Natural killer cell (primary cell): ENCODE data around the gene TRHDE. TPM values are rescaled to one million over a fixed set of nuclear protein-coding genes. Genes with fewer than 3 reads are reported as not detected.

ENCODE experiments used
- ATAC-seq, 3 donors: fragments of 150-1000 bp in 2 of 3; fragments of 200-7000 bp in 1 of 3; cut with Tn5 transposase; 1 replicate in 1 of 3; 2 replicates in 2 of 3; pipeline ENCODE4 v1.10.0; 2021; ENCODE audit warnings: mild to moderate bottlenecking in 2 of 3, moderate library complexity in 2 of 3
- DNase-seq, 2 donors: peaks; one replicate each; pipeline versions ENCODE4 v3.0.0 to v3.0.0-alpha.2; 2013 to 2021; ENCODE audit warnings: mixed read lengths in 1 of 2
- H3K27ac ChIP-seq: one replicate; pipeline ENCODE4 v1.5.1; 2013; ENCODE audit warnings: mild to moderate bottlenecking, low read length
- H3K27me3 ChIP-seq: one replicate; pipeline ENCODE4 v1.6.1; 2013; ENCODE audit warnings: low read length; ENCODE audit not compliant: control insufficient read depth, insufficient read depth
- H3K36me3 ChIP-seq: one replicate; pipeline ENCODE4 v1.6.1; 2013; ENCODE audit warnings: low read length; ENCODE audit not compliant: control insufficient read depth, insufficient read depth
- H3K4me1 ChIP-seq: one replicate; pipeline ENCODE4 v1.6.1; 2013; ENCODE audit warnings: low read length; ENCODE audit not compliant: control insufficient read depth, insufficient read depth
- H3K4me3 ChIP-seq: one replicate; pipeline ENCODE4 v1.5.1; 2013; ENCODE audit warnings: low read length
- H3K9me3 ChIP-seq: one replicate; pipeline ENCODE4 v1.6.1; 2013; ENCODE audit warnings: low read length; ENCODE audit not compliant: control insufficient read depth, insufficient read depth
- H3K27ac Mint-ChIP-seq, 2 donors: one replicate each; pipeline ENCODE4 v1.8.0; 2022; ENCODE audit warnings: mild to moderate bottlenecking in 2 of 2, mixed read lengths in 2 of 2, moderate library complexity in 1 of 2
- H3K27me3 Mint-ChIP-seq, 2 donors: one replicate each; pipeline ENCODE4 v1.8.0; 2022; ENCODE audit warnings: low read depth in 2 of 2, mixed read lengths in 2 of 2
- H3K36me3 Mint-ChIP-seq: one replicate; pipeline ENCODE4 v1.8.0; 2022; ENCODE audit warnings: mixed read lengths
- H3K4me1 Mint-ChIP-seq, 2 donors: one replicate each; pipeline ENCODE4 v1.8.0; 2022; ENCODE audit warnings: mixed read lengths in 2 of 2
- H3K4me3 Mint-ChIP-seq: one replicate; pipeline ENCODE4 v1.8.0; 2022; ENCODE audit warnings: mild to moderate bottlenecking, moderate library complexity, mixed read lengths
- H3K9me3 Mint-ChIP-seq, 2 donors: one replicate each; pipeline ENCODE4 v1.8.0; 2022; ENCODE audit warnings: mixed read lengths in 2 of 2
- CTCF ChIP-seq: fragments of 200-600 bp; IDR thresholded peaks from one replicate; pipeline ENCODE4 v1.8.0; 2022; ENCODE audit warnings: antibody characterized with exemption
- WGBS: methylation state at CpG from one replicate; pipeline ENCODE4 v1.1.7; 2013; ENCODE audit warnings: missing lambda C conversion rate; ENCODE audit not compliant: insufficient coverage; 5-methylcytosine and 5-hydroxymethylcytosine counted together
- intact Hi-C: fragments of 100-400 bp; cut with micrococcal nuclease; formaldehyde crosslinking; loops from one replicate; pipeline ENCODE4 v1.14.2; 2022
- total RNA-seq, 4 donors: library from RNA; stranded (reverse); fragments of 120-200 nt in 1 of 4; gene quantifications; one replicate each; pipeline versions ENCODE4 v1.2.3 to v1.2.4, GENCODE V29; 2013 to 2022

The TRHDE gene
- total RNA-seq, 3 donors from 2014 or later (not counting 1 experiment from before 2014, with no cell fraction given), result 0.33 TPM; not detected in 2

- DNase-seq (no peak), ATAC-seq (no peak)
- TF ChIP-seq CTCF, result no peak
- H3K36me3 Mint-ChIP-seq, result no peaks in the 10 kb centered on the region
- no peak overlapping the region for H3K4me3 Mint-ChIP-seq
- H3K4me1 Mint-ChIP-seq, result no peaks in the 10 kb centered on the region
- 73% methylated on average over 1 of the region's 1 CpG for WGBS
- H3K9me3 Mint-ChIP-seq, result peaks cover 3 to 8% of the 10 kb centered on the region in 2 donors
- H3K36me3 ChIP-seq, result no peaks in the 10 kb centered on the region
- H3K4me1 ChIP-seq, result no peaks in the 10 kb centered on the region
- H3K27ac Mint-ChIP-seq, result no peak overlapping the region
- H3K4me3 ChIP-seq, result no peak overlapping the region
- H3K27me3 ChIP-seq, result no peaks in the 10 kb centered on the region
- intact Hi-C loops, result no loop called here
- no peaks in the 10 kb centered on the region for H3K9me3 ChIP-seq
- no peak overlapping the region for H3K27ac ChIP-seq
- H3K27me3 Mint-ChIP-seq, result no peaks in the 10 kb centered on the region
Measured at GRCh38 chr12:72610854-72611358, 338.7 kb downstream of the TRHDE start.

- Mint-ChIP-seq H3K36me3 (no peaks in the 10 kb centered on the region), H3K9me3 (peaks cover 3 to 8% of the 10 kb centered on the region in 2 donors), H3K4me3 (no peak overlapping the region), H3K27me3 (no peaks in the 10 kb centered on the region), H3K27ac (no peak overlapping the region), H3K4me1 (no peaks in the 10 kb centered on the region)
- Histone ChIP-seq H3K9me3 (no peaks in the 10 kb centered on the region), H3K4me1 (no peaks in the 10 kb centered on the region), H3K27ac (no peak overlapping the region), H3K4me3 (no peak overlapping the region), H3K36me3 (no peaks in the 10 kb centered on the region), H3K27me3 (no peaks in the 10 kb centered on the region)
- intact Hi-C loops, result no loop called here
- TF ChIP-seq CTCF, result no peak
- WGBS, result 85% methylated on average over 2 of the region's 2 CpGs
- DNase-seq, result no peak
- no peak for ATAC-seq
Measured at GRCh38 chr12:72612171-72612570, 340.0 kb downstream of the TRHDE start.

- H3K4me1 ChIP-seq, result no peaks in the 10 kb centered on the region
- no peak overlapping the region for H3K27ac Mint-ChIP-seq
- H3K9me3 Mint-ChIP-seq, result peaks cover 3 to 4% of the 10 kb centered on the region in 2 donors
- no CpG with 5 or more reads among the region's 6 CpGs for WGBS
- intact Hi-C loops, result no loop called here
- H3K36me3 ChIP-seq, result no peaks in the 10 kb centered on the region
- H3K4me1 Mint-ChIP-seq, result no peaks in the 10 kb centered on the region
- no peaks in the 10 kb centered on the region for H3K9me3 ChIP-seq
- H3K27me3 ChIP-seq, result no peaks in the 10 kb centered on the region
- no peak for DNase-seq
- ATAC-seq, result no peak
- no peaks in the 10 kb centered on the region for H3K27me3 Mint-ChIP-seq
- TF ChIP-seq CTCF, result no peak
- H3K4me3 Mint-ChIP-seq, result no peak overlapping the region
- H3K4me3 ChIP-seq, result no peak overlapping the region
- H3K36me3 Mint-ChIP-seq, result no peaks in the 10 kb centered on the region
- no peak overlapping the region for H3K27ac ChIP-seq
Measured at GRCh38 chr12:72618764-72619163, 346.6 kb downstream of the TRHDE start.

- intact Hi-C loops, result no loop called here
- ATAC-seq (no peak), DNase-seq (no peak)
- no peak for TF ChIP-seq CTCF
- no peak overlapping the region for H3K4me3 Mint-ChIP-seq
- no peaks in the 10 kb centered on the region for H3K27me3 ChIP-seq
- no peaks in the 10 kb centered on the region for H3K36me3 Mint-ChIP-seq
- H3K9me3 Mint-ChIP-seq, result peaks cover 4 to 6% of the 10 kb centered on the region in 2 donors
- no peaks in the 10 kb centered on the region for H3K4me1 ChIP-seq
- H3K27me3 Mint-ChIP-seq, result no peaks in the 10 kb centered on the region
- no peak overlapping the region for H3K4me3 ChIP-seq
- no peak overlapping the region for H3K27ac Mint-ChIP-seq
- no peaks in the 10 kb centered on the region for H3K9me3 ChIP-seq
- H3K4me1 Mint-ChIP-seq, result no peaks in the 10 kb centered on the region
- no peaks in the 10 kb centered on the region for H3K36me3 ChIP-seq
- WGBS, result 86% methylated on average over 2 of the region's 3 CpGs
- no peak overlapping the region for H3K27ac ChIP-seq
Measured at GRCh38 chr12:72622556-72622955, 350.4 kb downstream of the TRHDE start.
